OCI-LY7 (cell line): ENCODE measurements around the gene RNF149. TPM values are rescaled to one million over a fixed set of nuclear protein-coding genes. Genes with fewer than 3 reads are reported as not detected.

Experiments
- BruUV-seq: library from RNA; stranded (reverse); fragments of 400-500 nt; replicated peaks from 2 replicates; lab custom pipeline; 2021; lab: Mats Ljungman, UMichigan
- CTCF ChIA-PET: fragments of 300-600 bp; sonication (Branson Sonifier 250); formaldehyde crosslinking; loops from one replicate; lab custom pipeline; 2022; ENCODE audit warnings: antibody characterized with exemption; ENCODE audit not compliant: unreplicated experiment; lab: Charles Lee
- POLR2A ChIA-PET: fragments of 300-600 bp; sonication (Branson Sonifier 250); formaldehyde crosslinking; loops from one replicate; lab custom pipeline; 2022; ENCODE audit warnings: antibody characterized with exemption; lab: Charles Lee
- DNase-seq: peaks from one replicate; pipeline ENCODE4 v3.0.0-alpha.2; 2015; ENCODE audit warnings: low spot score
- H2AFZ ChIP-seq: fragments of 200-600 bp; sonication (generic), shearing (Covaris generic); 2 replicates; pipeline ENCODE4 v1.6.1; 2014; ENCODE audit warnings: mild to moderate bottlenecking, antibody characterized with exemption, low read length, moderate library complexity
- H3K27ac ChIP-seq: fragments of 200-600 bp; sonication (generic); 2 replicates; pipeline ENCODE4 v1.5.1; 2014; ENCODE audit warnings: mixed run types, low read depth, mild to moderate bottlenecking, moderate library complexity, low read length, inconsistent platforms; ENCODE audit not compliant: poor library complexity, severe bottlenecking
- H3K36me3 ChIP-seq: fragments of 200-600 bp; sonication (generic); 2 replicates; pipeline ENCODE4 v1.6.1; 2014; ENCODE audit warnings: mild to moderate bottlenecking, antibody characterized with exemption, low read length, moderate library complexity, mixed read lengths; ENCODE audit not compliant: insufficient read depth
- H3K4me1 ChIP-seq: fragments of 200-600 bp; sonication (generic); 2 replicates; pipeline ENCODE4 v1.5.1; 2014; ENCODE audit warnings: mild to moderate bottlenecking, low read length; ENCODE audit not compliant: insufficient read depth, poor library complexity, severe bottlenecking
- H3K4me2 ChIP-seq: fragments of 200-600 bp; sonication (generic); 2 replicates; pipeline ENCODE4 v1.6.1; 2014; ENCODE audit warnings: mild to moderate bottlenecking, low read length
- H3K4me3 ChIP-seq: fragments of 200-600 bp; sonication (generic); 2 replicates; pipeline ENCODE4 v1.5.1; 2014; ENCODE audit warnings: mild to moderate bottlenecking, low read depth, low read length; ENCODE audit not compliant: poor library complexity, severe bottlenecking
- H3K79me2 ChIP-seq: fragments of 200-600 bp; sonication (generic); 2 replicates; pipeline ENCODE4 v1.6.1; 2016; ENCODE audit warnings: low read depth, mild to moderate bottlenecking, low read length, moderate library complexity, mixed read lengths; ENCODE audit not compliant: insufficient read depth
- H3K9me2 ChIP-seq: fragments of 200-600 bp; sonication (generic); 2 replicates; pipeline ENCODE4 v1.6.1; 2016; ENCODE audit warnings: mild to moderate bottlenecking, low read length, mixed read lengths; ENCODE audit not compliant: insufficient read depth
- H3K9me3 ChIP-seq: fragments of 200-600 bp; sonication (generic); 2 replicates; pipeline ENCODE4 v1.6.1; 2014; ENCODE audit warnings: mild to moderate bottlenecking, mixed run types, low read length, mixed read lengths
- H4K20me1 ChIP-seq: fragments of 200-600 bp; sonication (generic); 2 replicates; pipeline ENCODE4 v1.6.1; 2014; ENCODE audit warnings: mild to moderate bottlenecking, antibody characterized with exemption, low read length, moderate library complexity, mixed read lengths; ENCODE audit not compliant: insufficient read depth
- EZH2phosphoT487 ChIP-seq: fragments of 200-600 bp; sonication (generic); IDR thresholded peaks from 2 replicates; pipeline ENCODE4 v1.6.1; 2018; ENCODE audit warnings: low read depth, borderline replicate concordance, mild to moderate bottlenecking, mixed run types, antibody characterized with exemption, low read length, moderate library complexity, mixed read lengths
- intact Hi-C: fragments of 100-400 bp; cut with micrococcal nuclease; formaldehyde crosslinking; loops from one replicate; pipeline ENCODE4 v1.10.0; 2022; ENCODE audit not compliant: unreplicated experiment
- total RNA-seq, 2 experiments: library from RNA; depleted of rRNA in 1 of 2; stranded (reverse); fragments of >200 nt in 1 of 2; shearing (Covaris generic) in 1 of 2; gene quantifications; 2 replicates each; pipeline ENCODE4 v1.2.3, GENCODE V29; 2014 to 2022
- TF ChIP-seq, protein P1 (sequence below): fragments of 200-600 bp; sonication (generic); conservative IDR thresholded peaks from 2 replicates; pipeline ENCODE4 v1.5.1; 2014; ENCODE audit warnings: mild to moderate bottlenecking, antibody characterized with exemption, low read length, moderate library complexity, mixed read lengths

Gene RNF149
- total RNA-seq, 2 experiments from 2014 or later = 10.3 to 17.9 TPM

- DNase-seq = no peak
- H3K9me2 ChIP-seq = no peaks in the 10 kb centered on the region
- H3K27ac ChIP-seq = no peak overlapping the region
- ChIA-PET CTCF (no interaction called here), POLR2A (interaction anchor here (2.1 kb wide), 1 partner anchor 15 kb away, joined by 5 read pairs; no protein-coding TSS in a partner anchor)
- no peaks in the 10 kb centered on the region for H4K20me1 ChIP-seq
- no peak overlapping the region for H3K4me2 ChIP-seq
- peaks cover 16% of the 10 kb centered on the region for H3K4me1 ChIP-seq
- no peaks in the 10 kb centered on the region for H3K36me3 ChIP-seq
- peaks cover 11% of the 10 kb centered on the region; the same call in 1 of the 2 replicates for H3K79me2 ChIP-seq
- no peak for TF ChIP-seq EZH2phosphoT487
- TF ChIP-seq, protein P1, sequence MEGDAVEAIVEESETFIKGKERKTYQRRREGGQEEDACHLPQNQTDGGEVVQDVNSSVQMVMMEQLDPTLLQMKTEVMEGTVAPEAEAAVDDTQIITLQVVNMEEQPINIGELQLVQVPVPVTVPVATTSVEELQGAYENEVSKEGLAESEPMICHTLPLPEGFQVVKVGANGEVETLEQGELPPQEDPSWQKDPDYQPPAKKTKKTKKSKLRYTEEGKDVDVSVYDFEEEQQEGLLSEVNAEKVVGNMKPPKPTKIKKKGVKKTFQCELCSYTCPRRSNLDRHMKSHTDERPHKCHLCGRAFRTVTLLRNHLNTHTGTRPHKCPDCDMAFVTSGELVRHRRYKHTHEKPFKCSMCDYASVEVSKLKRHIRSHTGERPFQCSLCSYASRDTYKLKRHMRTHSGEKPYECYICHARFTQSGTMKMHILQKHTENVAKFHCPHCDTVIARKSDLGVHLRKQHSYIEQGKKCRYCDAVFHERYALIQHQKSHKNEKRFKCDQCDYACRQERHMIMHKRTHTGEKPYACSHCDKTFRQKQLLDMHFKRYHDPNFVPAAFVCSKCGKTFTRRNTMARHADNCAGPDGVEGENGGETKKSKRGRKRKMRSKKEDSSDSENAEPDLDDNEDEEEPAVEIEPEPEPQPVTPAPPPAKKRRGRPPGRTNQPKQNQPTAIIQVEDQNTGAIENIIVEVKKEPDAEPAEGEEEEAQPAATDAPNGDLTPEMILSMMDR = no peak
- intact Hi-C loops = no loop called here
- BruUV-seq = no TSS peak
- no peak overlapping the region for H2AFZ ChIP-seq
- no peaks in the 10 kb centered on the region for H3K9me3 ChIP-seq
- no peak overlapping the region for H3K4me3 ChIP-seq
Measured at GRCh38 chr2:101310090-101310833, 1.8 kb upstream of the RNF149 start.

GRCh38 chr2:101307950-101308431 lies 510 bp downstream of the RNF149 start:
- BruUV-seq = no TSS peak
- CTCF ChIA-PET = no interaction called here
- H3K9me3 ChIP-seq = no peaks in the 10 kb centered on the region
- DNase-seq = peak; percentile 4
- intact Hi-C loops = no loop called here
- H2AFZ ChIP-seq = peak overlapping the region; percentile 23; the same call in 1 of the 2 replicates
- POLR2A ChIA-PET = interaction anchor here (0.8 to 1.1 kb wide), 2 partner anchors 52 to 60 kb away, joined by 3 read pairs; no protein-coding TSS in a partner anchor
- no peaks in the 10 kb centered on the region for H3K36me3 ChIP-seq
- H3K79me2 ChIP-seq = peaks cover 11% of the 10 kb centered on the region; the same call in 1 of the 2 replicates
- peak overlapping the region; percentile 74 for H3K4me2 ChIP-seq
- H3K4me3 ChIP-seq = peak overlapping the region; percentile 69
- no peaks in the 10 kb centered on the region for H4K20me1 ChIP-seq
- H3K9me2 ChIP-seq = no peaks in the 10 kb centered on the region
- TF ChIP-seq, protein P1 = no peak
- no peak for TF ChIP-seq EZH2phosphoT487
- no peak overlapping the region for H3K27ac ChIP-seq
- peaks cover 16% of the 10 kb centered on the region for H3K4me1 ChIP-seq

- BruUV-seq = no TSS peak
- TF ChIP-seq, protein P1 = no peak
- TF ChIP-seq EZH2phosphoT487 = no peak
- POLR2A ChIA-PET = no interaction called here
- Histone ChIP-seq H3K4me2 (peak overlapping the region; percentile 74), H3K4me3 (peak overlapping the region; percentile 69), H4K20me1 (no peaks in the 10 kb centered on the region), H2AFZ (no peak overlapping the region), H3K9me2 (no peaks in the 10 kb centered on the region), H3K79me2 (peaks cover 11% of the 10 kb centered on the region; the same call in 1 of the 2 replicates), H3K4me1 (peaks cover 16% of the 10 kb centered on the region), H3K9me3 (no peaks in the 10 kb centered on the region), H3K27ac (no peak overlapping the region), H3K36me3 (no peaks in the 10 kb centered on the region)
- intact Hi-C loops = no loop called here
- no peak for DNase-seq
- CTCF ChIA-PET = no interaction called here
Measured at GRCh38 chr2:101307503-101307902, 998 bp downstream of the RNF149 start.
